B cell (primary cell): ENCODE data around the gene PBX1. TPM values are rescaled to one million over a fixed set of nuclear protein-coding genes. Genes with fewer than 3 reads are reported as not detected.

Experiments
- ATAC-seq: fragments of 200-7000 bp; cut with Tn5 transposase; one replicate; pipeline ENCODE4 v1.10.0; 2021; ENCODE audit warnings: low read depth, mild to moderate bottlenecking, moderate number of reproducible peaks, moderate library complexity
- CTCF ChIA-PET: fragments of 350-600 bp; sonication (Branson Sonifier 250); formaldehyde crosslinking; loops from one replicate; lab custom pipeline; 2021; ENCODE audit warnings: antibody characterized with exemption, inconsistent platforms; lab: Charles Lee
- POLR2A ChIA-PET: fragments of 350-600 bp; sonication (Branson Sonifier 250); formaldehyde crosslinking; loops from one replicate; lab custom pipeline; 2021; ENCODE audit warnings: antibody characterized with exemption; lab: Charles Lee
- DNase-seq: peaks from one replicate; pipeline ENCODE4 v3.0.0; 2013
- H2AFZ ChIP-seq: 2 replicates; pipeline ENCODE4 v1.6.1; 2012; ENCODE audit warnings: mild to moderate bottlenecking, low read depth, low read length; ENCODE audit not compliant: insufficient read depth, poor library complexity, severe bottlenecking
- H3K27ac ChIP-seq, 2 donors: 1 replicate in 1 of 2; 2 replicates in 1 of 2; pipeline ENCODE4 v1.5.1; 2012 to 2013; ENCODE audit warnings: low read length in 2 of 2, mild to moderate bottlenecking in 2 of 2, moderate library complexity in 1 of 2
- H3K27me3 ChIP-seq, 4 experiments: fragments of 200-600 bp in 1 of 4; sonication (generic) in 1 of 4; replicated peaks in 1 of 4; 1 replicate in 2 of 4; 2 replicates in 2 of 4; pipeline versions ENCODE4 v1.6.1 to v1.7.0; 2013 to 2016; ENCODE audit warnings: low read length in 3 of 4, mild to moderate bottlenecking in 2 of 4, mixed read lengths in 1 of 4, moderate library complexity in 1 of 4; ENCODE audit not compliant: insufficient read depth in 4 of 4, control insufficient read depth in 3 of 4; ENCODE audit errors: control extremely low read depth in 1 of 4
- H3K36me3 ChIP-seq, 2 experiments: replicated peaks in 1 of 2; 1 replicate in 1 of 2; 2 replicates in 1 of 2; pipeline versions ENCODE4 v1.6.1 to v1.7.1; 2013; ENCODE audit warnings: low read length in 1 of 2; ENCODE audit not compliant: insufficient read depth in 2 of 2, control insufficient read depth in 1 of 2; ENCODE audit errors: control extremely low read depth in 1 of 2, extremely low read depth in 1 of 2
- H3K4me1 ChIP-seq, 2 donors: fragments of 200-600 bp in 1 of 2; sonication (generic) in 1 of 2; 1 replicate in 1 of 2; 2 replicates in 1 of 2; pipeline versions ENCODE4 v1.5.1 to v1.6.1; 2013 to 2017; ENCODE audit warnings: low read length in 2 of 2; ENCODE audit not compliant: control insufficient read depth in 2 of 2, insufficient read depth in 2 of 2
- H3K4me2 ChIP-seq: replicated peaks from 2 replicates; pipeline ENCODE3; 2012; ENCODE audit warnings: mild to moderate bottlenecking, low read depth, low read length; ENCODE audit not compliant: poor library complexity, severe bottlenecking
- H3K4me3 ChIP-seq, 5 experiments: fragments of 200-600 bp in 1 of 5; sonication (generic) in 1 of 5; 1 replicate in 3 of 5; 2 replicates in 2 of 5; pipeline versions ENCODE4 v1.5.1 to v1.7.0; 2011 to 2016; ENCODE audit warnings: low read length in 4 of 5, mild to moderate bottlenecking in 4 of 5, low read depth in 2 of 5, control low read depth in 1 of 5, moderate library complexity in 1 of 5; ENCODE audit not compliant: insufficient read depth in 1 of 5; ENCODE audit errors: control extremely low read depth in 1 of 5, extremely low read depth in 1 of 5
- H3K79me2 ChIP-seq: fragments of 200-600 bp; sonication (generic); one replicate; pipeline ENCODE4 v1.6.0; 2016; ENCODE audit warnings: low read length; ENCODE audit not compliant: control insufficient read depth, insufficient read depth
- H3K9ac ChIP-seq: fragments of 200-600 bp; sonication (generic); 2 replicates; pipeline ENCODE4 v1.6.1; 2017; ENCODE audit warnings: mild to moderate bottlenecking, low read length, moderate library complexity
- H3K9me3 ChIP-seq, 3 donors: one replicate each; pipeline versions ENCODE4 v1.6.1 to v1.7.1; 2013; ENCODE audit warnings: low read length in 2 of 3; ENCODE audit not compliant: control insufficient read depth in 2 of 3, insufficient read depth in 1 of 3; ENCODE audit errors: control extremely low read depth in 1 of 3
- H4K20me1 ChIP-seq: 2 replicates; pipeline ENCODE4 v1.6.0; 2012; ENCODE audit warnings: mild to moderate bottlenecking, low read length; ENCODE audit not compliant: insufficient read depth, control insufficient read depth, poor library complexity, severe bottlenecking
- H3K27ac Mint-ChIP-seq: one replicate; pipeline ENCODE4 v1.8.0; 2021; ENCODE audit warnings: mixed read lengths
- H3K27me3 Mint-ChIP-seq: one replicate; pipeline ENCODE4 v1.8.0; 2021; ENCODE audit warnings: mixed read lengths
- H3K4me1 Mint-ChIP-seq: one replicate; pipeline ENCODE4 v1.8.0; 2021; ENCODE audit warnings: mixed read lengths
- H3K4me3 Mint-ChIP-seq: one replicate; pipeline ENCODE4 v1.8.0; 2021; ENCODE audit warnings: mixed read lengths
- H3K9me3 Mint-ChIP-seq: one replicate; pipeline ENCODE4 v1.8.0; 2022; ENCODE audit warnings: mixed read lengths; ENCODE audit not compliant: insufficient read depth
- EZH2 ChIP-seq: IDR thresholded peaks from 2 replicates; pipeline ENCODE4 v1.6.1; 2012; ENCODE audit warnings: borderline replicate concordance, low read depth, mild to moderate bottlenecking, moderate library complexity, low read length; ENCODE audit not compliant: insufficient read depth, poor library complexity, severe bottlenecking
- WGBS: methylation state at CpG from one replicate; pipeline ENCODE4 v1.1.5; 2013; ENCODE audit warnings: missing lambda C conversion rate; ENCODE audit not compliant: insufficient coverage; 5-methylcytosine and 5-hydroxymethylcytosine counted together
- intact Hi-C: fragments of 100-400 bp; cut with micrococcal nuclease; formaldehyde crosslinking; loops from one replicate; pipeline ENCODE4 v1.10.0; 2022
- polyA plus RNA-seq: library from polyadenylated mRNA; depleted of rRNA; stranded (reverse); fragments of >200 nt; gene quantifications from 2 replicates; pipeline ENCODE4 v1.2.3, GENCODE V29; 2012
- total RNA-seq, 2 donors: library from RNA; stranded (reverse); fragments of 120-200 nt in 1 of 2; gene quantifications; 1 replicate in 1 of 2; 2 replicates in 1 of 2; pipeline versions ENCODE4 v1.2.3 to v1.2.4, GENCODE V29; 2013 to 2022
- TF ChIP-seq, protein P1 (sequence below): fragments of 200-600 bp; IDR thresholded peaks from one replicate; pipeline ENCODE4 v1.8.0; 2022; ENCODE audit warnings: antibody characterized with exemption, mild to moderate bottlenecking

The PBX1 gene
- total and polyA plus RNA-seq, 2 donors (not counting 1 experiment from before 2014, with no cell fraction given), result 0.32 TPM; not detected in 1

DNA sequence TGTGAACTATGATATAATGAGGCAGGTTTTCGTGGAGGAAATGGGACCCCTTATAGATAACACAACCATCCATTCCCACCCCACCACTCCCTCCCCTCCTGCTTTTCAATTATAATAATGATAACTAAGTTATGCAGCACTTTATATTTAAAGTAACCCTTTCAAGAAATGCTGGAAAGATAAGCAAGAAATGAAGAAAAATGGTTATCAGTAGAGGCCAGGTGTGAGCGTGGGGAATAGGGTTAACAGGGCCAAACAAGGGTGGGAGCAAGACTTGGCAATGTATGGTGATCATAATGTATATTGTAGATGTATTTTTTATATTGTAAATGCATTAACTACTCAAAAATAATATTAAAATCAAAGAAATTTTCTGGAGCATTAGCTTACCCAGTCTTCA is 133.4 kb downstream of the PBX1 start:
- TF ChIP-seq, protein P1, sequence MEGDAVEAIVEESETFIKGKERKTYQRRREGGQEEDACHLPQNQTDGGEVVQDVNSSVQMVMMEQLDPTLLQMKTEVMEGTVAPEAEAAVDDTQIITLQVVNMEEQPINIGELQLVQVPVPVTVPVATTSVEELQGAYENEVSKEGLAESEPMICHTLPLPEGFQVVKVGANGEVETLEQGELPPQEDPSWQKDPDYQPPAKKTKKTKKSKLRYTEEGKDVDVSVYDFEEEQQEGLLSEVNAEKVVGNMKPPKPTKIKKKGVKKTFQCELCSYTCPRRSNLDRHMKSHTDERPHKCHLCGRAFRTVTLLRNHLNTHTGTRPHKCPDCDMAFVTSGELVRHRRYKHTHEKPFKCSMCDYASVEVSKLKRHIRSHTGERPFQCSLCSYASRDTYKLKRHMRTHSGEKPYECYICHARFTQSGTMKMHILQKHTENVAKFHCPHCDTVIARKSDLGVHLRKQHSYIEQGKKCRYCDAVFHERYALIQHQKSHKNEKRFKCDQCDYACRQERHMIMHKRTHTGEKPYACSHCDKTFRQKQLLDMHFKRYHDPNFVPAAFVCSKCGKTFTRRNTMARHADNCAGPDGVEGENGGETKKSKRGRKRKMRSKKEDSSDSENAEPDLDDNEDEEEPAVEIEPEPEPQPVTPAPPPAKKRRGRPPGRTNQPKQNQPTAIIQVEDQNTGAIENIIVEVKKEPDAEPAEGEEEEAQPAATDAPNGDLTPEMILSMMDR, result no peak
- TF ChIP-seq EZH2, result no peak
- POLR2A ChIA-PET, result no interaction called here
- Histone ChIP-seq H3K27me3 (no peaks in the 10 kb centered on the region), H3K4me3 (no peak overlapping the region), H3K36me3 (no peaks in the 10 kb centered on the region), H4K20me1 (no peaks in the 10 kb centered on the region), H3K9ac (no peak overlapping the region), H3K4me2 (no peak overlapping the region), H3K4me1 (no peaks in the 10 kb centered on the region), H2AFZ (no peak overlapping the region), H3K79me2 (no peaks in the 10 kb centered on the region), H3K27ac (no peak overlapping the region), H3K9me3 (no peaks in the 10 kb centered on the region)
- no peaks in the 10 kb centered on the region for H3K27me3 Mint-ChIP-seq
- no peak overlapping the region for H3K4me3 Mint-ChIP-seq
- H3K4me1 Mint-ChIP-seq, result no peaks in the 10 kb centered on the region
- intact Hi-C loops, result no loop called here
- CTCF ChIA-PET, result no interaction called here
- ATAC-seq, result no peak
- WGBS, result 100% methylated on average over 1 of the region's 2 CpGs
- no peaks in the 10 kb centered on the region for H3K9me3 Mint-ChIP-seq
- H3K27ac Mint-ChIP-seq, result no peak overlapping the region
- no peak for DNase-seq

DNA sequence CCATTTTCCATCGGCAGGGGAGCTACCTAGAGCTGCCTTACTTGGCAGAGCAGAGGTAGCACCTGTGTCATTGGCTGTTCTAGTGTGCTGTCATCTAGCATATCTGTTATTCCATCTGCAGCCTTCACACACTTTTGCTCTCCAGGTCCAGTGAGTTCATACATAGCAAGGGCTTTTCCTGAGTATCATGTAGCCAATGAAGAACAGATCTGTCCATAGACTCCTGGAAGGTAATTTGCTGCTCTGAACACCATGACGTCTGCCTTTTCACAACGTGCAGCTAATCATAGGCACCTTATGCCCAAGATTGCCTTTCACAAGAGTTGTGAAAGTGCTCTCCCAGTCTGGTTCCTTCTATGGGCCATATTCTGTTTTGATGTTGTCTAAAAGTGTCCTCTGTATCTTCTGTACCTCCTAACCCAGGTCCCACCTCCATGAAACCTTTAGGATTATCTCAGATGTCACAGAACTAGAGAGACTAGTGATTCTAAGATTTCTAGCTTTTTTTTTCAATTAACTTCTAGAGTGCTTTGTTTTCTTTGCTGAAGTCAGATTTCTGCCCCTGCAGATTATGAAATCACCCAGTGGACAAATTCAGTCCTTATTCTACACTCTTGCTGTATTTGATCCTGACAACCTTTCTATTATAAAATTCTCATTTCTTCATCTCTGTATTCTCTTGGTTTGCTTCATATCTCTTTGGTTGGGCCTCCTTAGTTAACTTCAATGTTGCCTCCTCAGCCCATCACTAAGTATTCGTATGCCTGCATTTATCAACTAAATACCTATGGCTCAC is 134.8 kb downstream of the PBX1 start:
- ChIA-PET CTCF (no interaction called here), POLR2A (no interaction called here)
- no peaks in the 10 kb centered on the region for H3K9me3 Mint-ChIP-seq
- no peak for TF ChIP-seq EZH2
- TF ChIP-seq, protein P1, result no peak
- no peaks in the 10 kb centered on the region for H3K27me3 Mint-ChIP-seq
- intact Hi-C loops, result no loop called here
- Histone ChIP-seq H3K4me3 (no peak overlapping the region), H3K27me3 (no peaks in the 10 kb centered on the region), H3K27ac (no peak overlapping the region), H3K79me2 (no peaks in the 10 kb centered on the region), H2AFZ (no peak overlapping the region), H3K4me1 (no peaks in the 10 kb centered on the region), H3K36me3 (no peaks in the 10 kb centered on the region), H3K9me3 (no peaks in the 10 kb centered on the region), H3K9ac (no peak overlapping the region), H3K4me2 (no peak overlapping the region), H4K20me1 (no peaks in the 10 kb centered on the region)
- H3K27ac Mint-ChIP-seq, result no peak overlapping the region
- 95% methylated on average over 3 of the region's 4 CpGs for WGBS
- no peak overlapping the region for H3K4me3 Mint-ChIP-seq
- no peak for ATAC-seq
- H3K4me1 Mint-ChIP-seq, result no peaks in the 10 kb centered on the region
- no peak for DNase-seq
